ENCODE results near the gene TUBA1A.

- TF ChIP-seq CTCF (IDR thresholded peaks at IDR 0.05 in 8 of 11, conservative IDR thresholded peaks at IDR 0.05 in 3 of 11) (no peak), POLR2AphosphoS5 (IDR thresholded peaks at IDR 0.05) (no peak), POLR2A (IDR thresholded peaks at IDR 0.05) (no peak)
Observed at GRCh38 chr12:49198431-49199155, 9.7 kb upstream of the TUBA1A start.
